ENCODE measurements around the gene MRPL23.
"Not testable (repeated sequence)": the region's sequence is repeated elsewhere in the genome, so short reads cannot be mapped to it uniquely, and the experiment has no call there.

The MRPL23 gene

GRCh38 chr11:1935156-1936071 lies 11.7 kb upstream of the MRPL23 start:
- Histone ChIP-seq H3K9me3 (ENCODE audit: control insufficient read depth, insufficient read depth, low read length) (no peaks in the 10 kb centered on the region), H3K4me1 (ENCODE audit: insufficient read depth, low read length) (no peaks in the 10 kb centered on the region), H3K9ac (ENCODE audit: low read depth, low read length) (no peak overlapping the region), H3K36me3 (ENCODE audit: insufficient read depth, low read length) (no peaks in the 10 kb centered on the region)

- Histone ChIP-seq H3K9me3 (ENCODE audit: control insufficient read depth, insufficient read depth, low read length) (no peaks in the 10 kb centered on the region), H3K36me3 (ENCODE audit: insufficient read depth, low read length) (no peaks in the 10 kb centered on the region), H3K4me1 (ENCODE audit: insufficient read depth, low read length) (no peaks in the 10 kb centered on the region), H3K9ac (ENCODE audit: low read depth, low read length) (no peak overlapping the region)
These were observed 10.9 kb upstream of the MRPL23 start for GRCh38 chr11:1936072-1936780.

- Histone ChIP-seq H3K4me1 (ENCODE audit: insufficient read depth, low read length) (no peaks in the 10 kb centered on the region), H3K9me3 (ENCODE audit: control insufficient read depth, insufficient read depth, low read length) (no peaks in the 10 kb centered on the region), H3K36me3 (ENCODE audit: insufficient read depth, low read length) (no peaks in the 10 kb centered on the region), H3K9ac (ENCODE audit: low read depth, low read length) (no peak overlapping the region)
These were observed 10.1 kb upstream of the MRPL23 start for GRCh38 chr11:1936781-1937615.

GRCh38 chr11:1937616-1938342 lies 9.4 kb upstream of the MRPL23 start:
- H3K9me3 ChIP-seq (ENCODE audit: control insufficient read depth, insufficient read depth, low read length): no peaks in the 10 kb centered on the region
- H3K9ac ChIP-seq (ENCODE audit: low read depth, low read length): no peak overlapping the region
- H3K4me1 ChIP-seq (ENCODE audit: insufficient read depth, low read length): no peaks in the 10 kb centered on the region
- H3K36me3 ChIP-seq (ENCODE audit: insufficient read depth, low read length): no peaks in the 10 kb centered on the region

GRCh38 chr11:1938343-1939005 lies 8.7 kb upstream of the MRPL23 start:
- no peaks in the 10 kb centered on the region for H3K4me1 ChIP-seq (ENCODE audit: insufficient read depth, low read length)
- H3K9me3 ChIP-seq (ENCODE audit: control insufficient read depth, insufficient read depth, low read length): no peaks in the 10 kb centered on the region
- H3K36me3 ChIP-seq (ENCODE audit: insufficient read depth, low read length): no peaks in the 10 kb centered on the region
- H3K9ac ChIP-seq (ENCODE audit: low read depth, low read length): no peak overlapping the region

GRCh38 chr11:1939006-1939625 lies 8.0 kb upstream of the MRPL23 start:
- no peak overlapping the region for H3K9ac ChIP-seq (ENCODE audit: low read depth, low read length)
- no peaks in the 10 kb centered on the region for H3K36me3 ChIP-seq (ENCODE audit: insufficient read depth, low read length)
- no peaks in the 10 kb centered on the region for H3K4me1 ChIP-seq (ENCODE audit: insufficient read depth, low read length)
- no peaks in the 10 kb centered on the region for H3K9me3 ChIP-seq (ENCODE audit: control insufficient read depth, insufficient read depth, low read length)

GRCh38 chr11:1939788-1940187 lies 7.3 kb upstream of the MRPL23 start:
- H3K9ac ChIP-seq (ENCODE audit: low read depth, low read length); H3K9me3 ChIP-seq (ENCODE audit: control insufficient read depth, insufficient read depth, low read length); H3K36me3 ChIP-seq (ENCODE audit: insufficient read depth, low read length); H3K4me1 ChIP-seq (ENCODE audit: insufficient read depth, low read length): not testable (repeated sequence)

- Histone ChIP-seq H3K36me3 (ENCODE audit: insufficient read depth, low read length) (no peaks in the 10 kb centered on the region), H3K4me1 (ENCODE audit: insufficient read depth, low read length) (no peaks in the 10 kb centered on the region), H3K9me3 (ENCODE audit: control insufficient read depth, insufficient read depth, low read length) (no peaks in the 10 kb centered on the region), H3K9ac (ENCODE audit: low read depth, low read length) (no peak overlapping the region)
These were observed 4.4 kb upstream of the MRPL23 start for GRCh38 chr11:1942558-1943260.

GRCh38 chr11:1943576-1943975 lies 3.6 kb upstream of the MRPL23 start:
- H3K9me3 ChIP-seq (ENCODE audit: control insufficient read depth, insufficient read depth, low read length): no peaks in the 10 kb centered on the region

GRCh38 chr11:1943977-1944376 lies 3.2 kb upstream of the MRPL23 start:
- no peaks in the 10 kb centered on the region for H3K9me3 ChIP-seq (ENCODE audit: control insufficient read depth, insufficient read depth, low read length)
- no peak overlapping the region for H3K9ac ChIP-seq (ENCODE audit: low read depth, low read length)
- no peaks in the 10 kb centered on the region for H3K36me3 ChIP-seq (ENCODE audit: insufficient read depth, low read length)
- no peaks in the 10 kb centered on the region for H3K4me1 ChIP-seq (ENCODE audit: insufficient read depth, low read length)

More at GRCh38 chr11:1943576-1943975, 3.6 kb upstream of the MRPL23 start:
- Histone ChIP-seq H3K36me3 (ENCODE audit: insufficient read depth, low read length) (no peaks in the 10 kb centered on the region), H3K4me1 (ENCODE audit: insufficient read depth, low read length) (no peaks in the 10 kb centered on the region), H3K9ac (ENCODE audit: low read depth, low read length) (no peak overlapping the region)

GRCh38 chr11:1947592-1948237 lies 583 bp downstream of the MRPL23 start:
- no peaks in the 10 kb centered on the region for H3K4me1 ChIP-seq (ENCODE audit: insufficient read depth, low read length)
- no peaks in the 10 kb centered on the region for H3K9me3 ChIP-seq (ENCODE audit: control insufficient read depth, insufficient read depth, low read length)
- no peak overlapping the region for H3K9ac ChIP-seq (ENCODE audit: low read depth, low read length)
- H3K36me3 ChIP-seq (ENCODE audit: insufficient read depth, low read length): no peaks in the 10 kb centered on the region

GRCh38 chr11:1948389-1948788 lies 1.3 kb downstream of the MRPL23 start:
- H3K36me3 ChIP-seq (ENCODE audit: insufficient read depth, low read length): no peaks in the 10 kb centered on the region
- no peaks in the 10 kb centered on the region for H3K9me3 ChIP-seq (ENCODE audit: control insufficient read depth, insufficient read depth, low read length)
- no peaks in the 10 kb centered on the region for H3K4me1 ChIP-seq (ENCODE audit: insufficient read depth, low read length)
- H3K9ac ChIP-seq (ENCODE audit: low read depth, low read length): no peak overlapping the region

Data from ES-I3 (cell line).